HTR-8/SVneo (cell line): ENCODE results near the gene NMUR2.

Experiments used
- DNase-seq: peaks from one replicate; pipeline ENCODE4 v3.0.0; 2011; ENCODE audit warnings: low spot score, mixed read lengths; ENCODE audit not compliant: insufficient read length
- FAIRE-seq: peaks from 2 replicates; lab custom pipeline; 2011; peaks lifted over from hg19 to GRCh38; lab: Jason Lieb, UNC

Gene NMUR2

GRCh38 chr5:152374711-152375275, 30.3 kb downstream of the NMUR2 start:
- FAIRE-seq (no peak), DNase-seq (no peak)

GRCh38 chr5:152372875-152373274, 32.2 kb downstream of the NMUR2 start:
- DNase-seq (no peak), FAIRE-seq (no peak)

GRCh38 chr5:152369298-152369697, 35.8 kb downstream of the NMUR2 start:
- no peak for DNase-seq
- no peak for FAIRE-seq

- DNase-seq (no peak), FAIRE-seq (no peak)
Measured at GRCh38 chr5:152367554-152367953, 37.5 kb downstream of the NMUR2 start.

GRCh38 chr5:152366716-152367115, 38.4 kb downstream of the NMUR2 start:
- FAIRE-seq (no peak), DNase-seq (no peak)

- DNase-seq = no peak
- no peak for FAIRE-seq
Measured at GRCh38 chr5:152364899-152365298, 40.2 kb downstream of the NMUR2 start.

- FAIRE-seq = no peak
- DNase-seq = no peak
Measured at GRCh38 chr5:152364172-152364571, 40.9 kb downstream of the NMUR2 start.

- DNase-seq (no peak), FAIRE-seq (no peak)
Measured at GRCh38 chr5:152358861-152359568, 46.1 kb downstream of the NMUR2 start.

GRCh38 chr5:152356506-152356905, 48.6 kb downstream of the NMUR2 start:
- FAIRE-seq = no peak
- no peak for DNase-seq

- DNase-seq (no peak), FAIRE-seq (no peak)
Measured at GRCh38 chr5:152355061-152355460, 50.0 kb downstream of the NMUR2 start.

- no peak for DNase-seq
- FAIRE-seq = no peak
Measured at GRCh38 chr5:152353001-152353400, 52.1 kb downstream of the NMUR2 start.

GRCh38 chr5:152349683-152350526, 55.2 kb downstream of the NMUR2 start:
- FAIRE-seq (no peak), DNase-seq (peak; percentile 10)
